Activated CD4-positive, alpha-beta memory T cell treated with anti-CD3 and anti-CD28 coated beads, Interleukin-2, amount 10 ng/mL, durations not matched to agents 7 days and 5 days (primary cell): ENCODE data around the gene POLK. TPM values are rescaled to one million over a fixed set of nuclear protein-coding genes. Genes with fewer than 3 reads are reported as not detected.

Experiments used
- total RNA-seq, 2 experiments: library from RNA; stranded (reverse); gene quantifications; one replicate each; pipeline ENCODE4 v1.2.3, GENCODE V29; 2021

The POLK gene
- total RNA-seq, 2 experiments from 2014 or later = 28.3 to 28.7 TPM

Other genes starting within 250 kb of the POLK start
- 10 to 100 TPM; 86.7 to 94.5 TPM for gene HMGCR, start 174.7 kb upstream of the POLK start, total RNA-seq
- gene CERT1, start 262 bp upstream of the POLK start, total RNA-seq = 10 to 100 TPM; 36.2 to 39.7 TPM
- gene ANKDD1B, start 99.6 kb downstream of the POLK start, total RNA-seq = under 1 TPM in 1 of 2 experiments, not detected in 1; 0.18 TPM
- gene POC5, start 205.5 kb downstream of the POLK start, total RNA-seq = 10 to 100 TPM; 21.5 TPM